Tibial artery (tissue), 4 donors: ENCODE data around the gene TMEM168.
"Not testable (repeated sequence)": the region's sequence is repeated elsewhere in the genome, so short reads cannot be mapped to it uniquely, and the experiment has no call there.

Experiments
- DNase-seq, 2 donors: peaks; one replicate each; pipeline ENCODE4 v3.0.0-alpha.2; 2019
- H3K27ac ChIP-seq, 2 donors: fragments of 200-600 bp; sonication (generic) in 1 of 2; 1 replicate in 1 of 2; 2 replicates in 1 of 2; pipeline ENCODE4 v1.5.1; 2018 to 2019; ENCODE audit warnings: mild to moderate bottlenecking in 1 of 2
- H3K27me3 ChIP-seq, 2 donors: fragments of 200-600 bp; sonication (generic) in 1 of 2; one replicate each; pipeline versions ENCODE4 v1.5.1 to v1.6.0; 2016 to 2019
- H3K36me3 ChIP-seq, 3 donors: fragments of 200-600 bp; sonication (generic) in 2 of 3; one replicate each; pipeline ENCODE4 v1.5.1; 2016 to 2019; ENCODE audit warnings: mild to moderate bottlenecking in 2 of 3
- H3K4me1 ChIP-seq, 4 donors: fragments of 200-600 bp; sonication (generic) in 2 of 4; 1 replicate in 3 of 4; 2 replicates in 1 of 4; pipeline ENCODE4 v1.5.1; 2016 to 2019
- H3K4me3 ChIP-seq, 2 donors: fragments of 200-600 bp; sonication (generic) in 1 of 2; 1 replicate in 1 of 2; 2 replicates in 1 of 2; pipeline ENCODE4 v1.5.1; 2018 to 2019; ENCODE audit warnings: mild to moderate bottlenecking in 2 of 2
- H3K9me3 ChIP-seq, 3 donors: fragments of 200-600 bp; sonication (generic) in 1 of 3; one replicate each; pipeline ENCODE4 v1.5.1; 2016 to 2019
- CTCF ChIP-seq, 2 experiments: fragments of 200-600 bp in 1 of 2; fragments of 450-650 bp in 1 of 2; IDR thresholded peaks; one replicate each; pipeline ENCODE4 v1.5.1; 2017 to 2019; ENCODE audit warnings: antibody characterized with exemption in 2 of 2, mild to moderate bottlenecking in 1 of 2, moderate library complexity in 1 of 2
- intact Hi-C: fragments of 100-400 bp; cut with DNase I; formaldehyde crosslinking; loops from one replicate; pipeline ENCODE4 v1.15.0; 2023; ENCODE audit warnings: low total_unique reads

The TMEM168 gene

DNA sequence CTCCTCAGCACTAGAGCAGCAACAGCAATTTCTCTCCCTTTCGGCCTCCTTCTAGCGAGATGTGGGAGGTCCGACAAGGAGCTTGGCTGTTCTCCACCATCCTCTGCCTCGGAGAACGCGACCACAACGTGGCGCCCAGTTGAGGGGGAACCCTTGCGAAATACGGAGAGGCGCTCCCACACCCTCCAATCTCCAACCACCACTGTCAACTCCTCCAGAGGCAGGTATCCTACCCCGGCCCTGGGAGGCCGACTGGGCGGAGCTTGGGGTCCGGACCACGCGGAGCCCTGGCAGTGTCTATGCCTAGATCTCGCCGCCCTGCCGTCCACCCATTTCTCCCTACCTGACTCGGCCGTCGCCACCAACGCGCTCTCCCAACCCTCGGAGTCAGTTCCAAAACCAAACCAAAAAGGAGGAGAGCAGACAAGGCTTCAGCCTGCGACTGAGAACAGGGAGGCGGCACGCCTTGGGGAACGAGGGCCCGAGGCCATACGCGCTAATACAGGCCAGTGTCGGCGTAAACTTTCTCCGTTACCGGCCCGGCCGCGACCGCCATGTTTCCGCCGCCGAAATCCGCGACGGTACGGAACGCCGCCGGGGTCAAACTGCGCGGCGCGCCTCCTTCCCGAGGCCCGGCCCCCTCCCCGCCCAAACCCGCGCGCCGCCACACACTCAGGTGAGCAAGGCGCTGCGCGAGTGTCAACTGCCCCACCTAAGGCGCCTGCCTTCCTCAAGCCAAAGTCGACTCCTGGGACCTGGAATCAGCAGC lies at the start of gene TMEM168:
Gene TMEM168 (minus strand): TSS at position 577 of the 769 bp plus-strand sequence. CDS start 5,568 bp downstream, outside the sequence.
- TF ChIP-seq CTCF (IDR thresholded peaks at IDR 0.05) = peak in 1 of 2 experiments; percentile 9
- intact Hi-C loops = loop anchor here (10.0 kb wide), 1 partner anchor 325 kb away; the partner anchor contains the start of gene SMIM30

GRCh38 chr7:112835928-112836327 lies 45.7 kb upstream of the TMEM168 start:
- H3K4me1 ChIP-seq, DNase-seq, intact Hi-C loops, H3K27ac ChIP-seq, H3K27me3 ChIP-seq, H3K9me3 ChIP-seq, H3K4me3 ChIP-seq: not testable (repeated sequence)
- H3K36me3 ChIP-seq = peaks cover 12 to 16% (median 13%) of the 10 kb centered on the region in 3 donors

More for the DNA sequence above, at the start of gene TMEM168:
- H3K27me3 ChIP-seq = no peaks in the 10 kb centered on the region
- peaks cover 0 to 18% (median 9%) of the 10 kb centered on the region in 4 donors for H3K4me1 ChIP-seq
- no peaks in the 10 kb centered on the region for H3K36me3 ChIP-seq
- DNase-seq = peak; percentile 60 to 85
- H3K9me3 ChIP-seq = no peaks in the 10 kb centered on the region
- H3K27ac ChIP-seq = peak within 1 kb of the TSS; percentile 82 to 93
- H3K4me3 ChIP-seq = peak within 1 kb of the TSS; percentile 79 to 92

DNA sequence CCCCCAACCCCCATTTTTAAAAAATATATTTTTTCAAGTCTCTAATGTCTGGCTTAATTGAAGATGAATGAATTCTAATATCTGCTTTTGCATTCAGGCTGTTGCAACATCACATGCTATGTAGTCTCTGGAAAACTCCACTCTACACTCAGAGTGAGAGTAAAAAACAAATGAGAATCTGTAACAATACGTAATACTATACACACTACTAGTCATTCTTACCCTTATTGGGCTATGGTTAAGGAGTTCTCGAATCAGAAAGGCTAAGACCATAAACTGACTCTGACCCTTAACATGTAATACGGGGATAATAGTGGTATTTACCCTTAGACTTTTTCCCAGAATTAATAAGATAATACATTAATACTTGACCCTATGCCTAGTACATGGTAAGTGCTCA lies 42.9 kb upstream of the TMEM168 start:
- Histone ChIP-seq H3K4me1 (no peaks in the 10 kb centered on the region), H3K36me3 (peaks cover 39 to 41% (median 40%) of the 10 kb centered on the region in 3 donors)

DNA sequence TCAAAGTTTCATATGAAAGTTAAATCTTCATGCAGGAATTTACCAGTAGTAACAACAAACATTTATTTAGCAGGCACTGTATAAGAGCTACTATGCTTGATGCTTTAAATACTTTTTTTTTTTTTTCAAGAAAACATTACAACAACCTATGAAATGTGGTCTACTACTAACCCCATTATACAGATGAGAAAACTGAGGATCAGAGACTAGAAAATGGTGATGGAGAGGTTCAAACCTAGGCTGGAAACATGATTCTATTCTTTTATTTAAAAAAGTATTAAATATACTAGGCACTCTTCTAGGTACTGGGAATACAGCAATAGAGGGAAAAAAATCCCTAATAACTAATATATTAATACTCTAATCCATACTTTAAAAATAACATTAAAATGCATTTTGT lies 40.6 kb upstream of the TMEM168 start:
- Histone ChIP-seq H3K27ac (no peak overlapping the region), H3K9me3 (peaks cover 0 to 9% (median 4%) of the 10 kb centered on the region in 3 donors), H3K36me3 (peaks cover 41 to 50% (median 48%) of the 10 kb centered on the region in 3 donors), H3K27me3 (no peaks in the 10 kb centered on the region), H3K4me1 (no peaks in the 10 kb centered on the region), H3K4me3 (no peak overlapping the region)
- TF ChIP-seq CTCF (IDR thresholded peaks at IDR 0.05) = no peak
- intact Hi-C loops = no loop called here
- DNase-seq = no peak

More for the DNA sequence above, 42.9 kb upstream of the TMEM168 start:
- Histone ChIP-seq H3K9me3 (peaks cover 0 to 9% (median 4%) of the 10 kb centered on the region in 3 donors), H3K4me3 (no peak overlapping the region), H3K27me3 (no peaks in the 10 kb centered on the region), H3K27ac (no peak overlapping the region)
- no peak for DNase-seq
- intact Hi-C loops = no loop called here
- TF ChIP-seq CTCF (IDR thresholded peaks at IDR 0.05) = no peak

DNA sequence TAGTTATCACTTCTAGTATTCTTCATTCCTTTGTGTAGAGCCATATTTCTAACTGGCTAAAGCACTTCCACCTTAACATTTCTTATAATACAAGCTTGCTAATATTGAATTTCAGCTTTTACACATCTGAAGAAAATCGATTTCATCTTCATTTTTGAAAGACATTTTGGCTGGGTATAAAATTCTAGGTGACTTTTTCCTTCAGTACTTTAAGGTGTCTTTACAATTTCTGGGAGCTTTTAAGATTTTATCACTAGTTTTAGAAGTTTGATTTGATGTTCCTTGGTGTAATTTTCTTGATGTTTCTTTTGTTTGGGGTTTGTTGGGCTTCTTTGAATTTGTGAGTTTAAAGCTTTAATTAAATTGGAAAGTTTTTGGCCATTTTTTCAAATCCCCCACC lies 38.5 kb upstream of the TMEM168 start:
- intact Hi-C loops = no loop called here
- no peak for TF ChIP-seq CTCF (IDR thresholded peaks at IDR 0.05)

GRCh38 chr7:112821345-112821744 lies 31.2 kb upstream of the TMEM168 start:
- Histone ChIP-seq H3K9me3 (peaks cover 0 to 3% (median 3%) of the 10 kb centered on the region in 3 donors), H3K4me3 (no peak overlapping the region), H3K27ac (no peak overlapping the region), H3K4me1 (no peaks in the 10 kb centered on the region), H3K36me3 (peaks cover 11 to 41% (median 31%) of the 10 kb centered on the region in 3 donors), H3K27me3 (no peaks in the 10 kb centered on the region)
- no peak for DNase-seq
- intact Hi-C loops = no loop called here
- TF ChIP-seq CTCF (IDR thresholded peaks at IDR 0.05) = no peak

More for the DNA sequence above, 38.5 kb upstream of the TMEM168 start:
- Histone ChIP-seq H3K27ac (no peak overlapping the region), H3K27me3 (no peaks in the 10 kb centered on the region), H3K9me3 (peaks cover 0 to 9% (median 4%) of the 10 kb centered on the region in 3 donors), H3K36me3 (peaks cover 41 to 55% (median 48%) of the 10 kb centered on the region in 3 donors), H3K4me3 (no peak overlapping the region), H3K4me1 (no peaks in the 10 kb centered on the region)
- no peak for DNase-seq
